GM23338 (cell line): ENCODE data around the gene DZIP1. TPM values are rescaled to one million over a fixed set of nuclear protein-coding genes. Genes with fewer than 3 reads are reported as not detected.
"Not testable (repeated sequence)": the region's sequence is repeated elsewhere in the genome, so short reads cannot be mapped to it uniquely, and the experiment has no call there.

Experiments
- ATAC-seq: fragments of 200-7000 bp; cut with Tn5 transposase; 3 replicates; pipeline ENCODE4 v1.9.1; 2020
- DNase-seq: peaks from one replicate; pipeline ENCODE4 v3.0.0-alpha.2; 2015; ENCODE audit warnings: low spot score
- H2AFZ ChIP-seq: fragments of 200-600 bp; sonication (generic); 2 replicates; pipeline ENCODE4 v1.8.0; 2016; ENCODE audit warnings: antibody characterized with exemption, mild to moderate bottlenecking, moderate library complexity
- H3F3A ChIP-seq: fragments of 200-600 bp; sonication (generic); replicated peaks from 2 replicates; pipeline ENCODE4 v1.8.0; 2017; ENCODE audit warnings: antibody characterized with exemption, mixed run types, low read depth
- H3K27ac ChIP-seq: fragments of 200-600 bp; sonication (generic); 2 replicates; pipeline ENCODE4 v1.6.1; 2016; ENCODE audit warnings: low read depth
- H3K27me3 ChIP-seq: fragments of 200-600 bp; sonication (generic); 2 replicates; pipeline ENCODE4 v1.8.0; 2016; ENCODE audit warnings: mild to moderate bottlenecking, mixed run types, moderate library complexity; ENCODE audit not compliant: insufficient read depth
- H3K36me3 ChIP-seq: fragments of 200-600 bp; sonication (generic); 2 replicates; pipeline ENCODE4 v1.8.0; 2016; ENCODE audit warnings: mild to moderate bottlenecking; ENCODE audit not compliant: insufficient read depth
- H3K4me1 ChIP-seq: fragments of 200-600 bp; sonication (generic); 2 replicates; pipeline ENCODE4 v1.8.0; 2016; ENCODE audit warnings: mild to moderate bottlenecking, moderate library complexity; ENCODE audit not compliant: insufficient read depth
- H3K4me2 ChIP-seq: fragments of 200-600 bp; sonication (generic); 2 replicates; pipeline ENCODE4 v1.7.1; 2017; ENCODE audit warnings: mixed run types
- H3K4me3 ChIP-seq: fragments of 200-600 bp; sonication (generic); 2 replicates; pipeline ENCODE4 v1.6.1; 2016; ENCODE audit warnings: mixed run types
- H3K79me2 ChIP-seq: fragments of 200-600 bp; sonication (generic); replicated peaks from 2 replicates; pipeline ENCODE4 v1.8.0; 2017; ENCODE audit warnings: mild to moderate bottlenecking; ENCODE audit not compliant: insufficient read depth
- H3K9me2 ChIP-seq: fragments of 200-600 bp; sonication (generic); 2 replicates; pipeline ENCODE4 v1.8.0; 2017; ENCODE audit not compliant: insufficient read depth
- H4K20me1 ChIP-seq: fragments of 200-600 bp; sonication (generic); replicated peaks from 2 replicates; pipeline ENCODE4 v1.8.0; 2017; ENCODE audit warnings: mild to moderate bottlenecking; ENCODE audit not compliant: insufficient read depth
- H3K27ac Mint-ChIP-seq: 2 replicates; pipeline ENCODE4 v1.8.0; 2020; ENCODE audit warnings: inconsistent platforms, mild to moderate bottlenecking, moderate library complexity, mixed read lengths
- H3K27me3 Mint-ChIP-seq: 3 replicates; pipeline ENCODE4 v1.8.0; 2022; ENCODE audit warnings: low read depth, mild to moderate bottlenecking, moderate library complexity, mixed read lengths, inconsistent platforms; ENCODE audit not compliant: insufficient read depth, poor library complexity
- H3K36me3 Mint-ChIP-seq: 3 replicates; pipeline ENCODE4 v1.8.0; 2021; ENCODE audit warnings: low read depth, mild to moderate bottlenecking, inconsistent platforms, moderate library complexity, mixed read lengths
- H3K4me1 Mint-ChIP-seq: 3 replicates; pipeline ENCODE4 v1.8.0; 2020; ENCODE audit warnings: mild to moderate bottlenecking, inconsistent platforms, mixed read lengths
- H3K4me3 Mint-ChIP-seq: 3 replicates; pipeline ENCODE4 v1.8.0; 2021; ENCODE audit warnings: moderate library complexity, mild to moderate bottlenecking, inconsistent platforms, mixed read lengths
- H3K9me3 Mint-ChIP-seq: 3 replicates; pipeline ENCODE4 v1.8.0; 2020; ENCODE audit warnings: moderate library complexity, mild to moderate bottlenecking, inconsistent platforms, mixed read lengths
- JUNB ChIP-seq: IDR thresholded peaks from one replicate; pipeline ENCODE4 v1.6.1; 2016; ENCODE audit warnings: antibody characterized with exemption; ENCODE audit not compliant: unreplicated experiment
- REST ChIP-seq: IDR thresholded peaks from one replicate; pipeline ENCODE4 v1.6.1; 2018; ENCODE audit warnings: antibody characterized with exemption; ENCODE audit not compliant: unreplicated experiment
- ZNF114 ChIP-seq: fragments of 250-450 bp; sonication (Bioruptor Pico); IDR thresholded peaks from 2 replicates; pipeline ENCODE4 v1.5.0; 2020; ENCODE audit warnings: mild to moderate bottlenecking, moderate library complexity
- polyA plus RNA-seq: library from polyadenylated mRNA; unstranded; fragments of >200 nt; fragmentation: Nextera tagmentation; extraction: Ambion mirVana; gene quantifications from 2 replicates; pipeline ENCODE4 v1.2.1, GENCODE V29; 2016
- total RNA-seq: library from RNA; depleted of rRNA; stranded (reverse); fragments of >200 nt; shearing (Covaris generic); gene quantifications from 2 replicates; pipeline ENCODE4 v1.2.3, GENCODE V29; 2014
- TF ChIP-seq, protein P1 (sequence below): fragments of 250-450 bp; sonication (Bioruptor Pico); IDR thresholded peaks from 2 replicates; pipeline ENCODE4 v1.5.0; 2020; ENCODE audit warnings: mild to moderate bottlenecking, moderate library complexity

The DZIP1 gene
- total and polyA plus RNA-seq, 2 experiments from 2014 or later = 10.6 to 24.2 TPM

DNA sequence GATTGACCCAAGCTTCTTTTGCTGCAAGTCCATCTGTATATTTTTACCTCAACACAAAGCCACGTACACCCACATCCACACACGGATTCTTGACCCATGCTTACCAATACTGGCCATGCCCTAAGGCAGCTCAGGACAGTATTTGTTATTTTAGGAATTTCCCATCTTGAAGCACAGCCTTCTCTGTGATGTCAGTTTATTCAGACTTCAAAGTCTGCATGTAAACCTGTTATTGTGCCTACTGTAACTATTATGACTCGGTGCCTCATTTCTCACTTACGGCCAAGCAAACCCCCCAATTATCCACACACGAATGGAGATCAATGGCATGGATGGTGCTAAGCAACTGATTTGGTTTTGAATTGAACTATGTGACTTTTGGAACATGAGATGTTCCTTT lies 74.5 kb downstream of the DZIP1 start:
- H3K9me3 Mint-ChIP-seq = 0 out of 3 replicates have a peak, but pooled peaks cover 2% of the 10 kb centered on the region
- H4K20me1 ChIP-seq = peaks cover 17% of the 10 kb centered on the region
- H3F3A ChIP-seq = no peaks in the 10 kb centered on the region
- H3K27me3 Mint-ChIP-seq = no peaks in the 10 kb centered on the region
- TF ChIP-seq JUNB (no peak), REST (no peak)
- H3K36me3 Mint-ChIP-seq = peaks cover 34% of the 10 kb centered on the region
- H3K36me3 ChIP-seq = no peaks in the 10 kb centered on the region
- H3K27ac Mint-ChIP-seq = no peak overlapping the region
- no peaks in the 10 kb centered on the region for H3K27me3 ChIP-seq
- no peaks in the 10 kb centered on the region for H3K79me2 ChIP-seq
- ATAC-seq (no peak), DNase-seq (no peak)
- no peaks in the 10 kb centered on the region for H3K9me2 ChIP-seq
- no peaks in the 10 kb centered on the region for H3K4me1 ChIP-seq
- no peak overlapping the region for H3K4me3 Mint-ChIP-seq
- peaks cover 3% of the 10 kb centered on the region; the same call in 1 of the 3 replicates for H3K4me1 Mint-ChIP-seq
- no peak overlapping the region for H3K27ac ChIP-seq
- no peak overlapping the region for H3K4me2 ChIP-seq
- H2AFZ ChIP-seq = no peak overlapping the region
- H3K4me3 ChIP-seq = no peak overlapping the region

GRCh38 chr13:95568131-95568530 lies 76.4 kb downstream of the DZIP1 start:
- no peak for TF ChIP-seq ZNF114 (CRISPR knock-in tag)
- TF ChIP-seq, protein P1, sequence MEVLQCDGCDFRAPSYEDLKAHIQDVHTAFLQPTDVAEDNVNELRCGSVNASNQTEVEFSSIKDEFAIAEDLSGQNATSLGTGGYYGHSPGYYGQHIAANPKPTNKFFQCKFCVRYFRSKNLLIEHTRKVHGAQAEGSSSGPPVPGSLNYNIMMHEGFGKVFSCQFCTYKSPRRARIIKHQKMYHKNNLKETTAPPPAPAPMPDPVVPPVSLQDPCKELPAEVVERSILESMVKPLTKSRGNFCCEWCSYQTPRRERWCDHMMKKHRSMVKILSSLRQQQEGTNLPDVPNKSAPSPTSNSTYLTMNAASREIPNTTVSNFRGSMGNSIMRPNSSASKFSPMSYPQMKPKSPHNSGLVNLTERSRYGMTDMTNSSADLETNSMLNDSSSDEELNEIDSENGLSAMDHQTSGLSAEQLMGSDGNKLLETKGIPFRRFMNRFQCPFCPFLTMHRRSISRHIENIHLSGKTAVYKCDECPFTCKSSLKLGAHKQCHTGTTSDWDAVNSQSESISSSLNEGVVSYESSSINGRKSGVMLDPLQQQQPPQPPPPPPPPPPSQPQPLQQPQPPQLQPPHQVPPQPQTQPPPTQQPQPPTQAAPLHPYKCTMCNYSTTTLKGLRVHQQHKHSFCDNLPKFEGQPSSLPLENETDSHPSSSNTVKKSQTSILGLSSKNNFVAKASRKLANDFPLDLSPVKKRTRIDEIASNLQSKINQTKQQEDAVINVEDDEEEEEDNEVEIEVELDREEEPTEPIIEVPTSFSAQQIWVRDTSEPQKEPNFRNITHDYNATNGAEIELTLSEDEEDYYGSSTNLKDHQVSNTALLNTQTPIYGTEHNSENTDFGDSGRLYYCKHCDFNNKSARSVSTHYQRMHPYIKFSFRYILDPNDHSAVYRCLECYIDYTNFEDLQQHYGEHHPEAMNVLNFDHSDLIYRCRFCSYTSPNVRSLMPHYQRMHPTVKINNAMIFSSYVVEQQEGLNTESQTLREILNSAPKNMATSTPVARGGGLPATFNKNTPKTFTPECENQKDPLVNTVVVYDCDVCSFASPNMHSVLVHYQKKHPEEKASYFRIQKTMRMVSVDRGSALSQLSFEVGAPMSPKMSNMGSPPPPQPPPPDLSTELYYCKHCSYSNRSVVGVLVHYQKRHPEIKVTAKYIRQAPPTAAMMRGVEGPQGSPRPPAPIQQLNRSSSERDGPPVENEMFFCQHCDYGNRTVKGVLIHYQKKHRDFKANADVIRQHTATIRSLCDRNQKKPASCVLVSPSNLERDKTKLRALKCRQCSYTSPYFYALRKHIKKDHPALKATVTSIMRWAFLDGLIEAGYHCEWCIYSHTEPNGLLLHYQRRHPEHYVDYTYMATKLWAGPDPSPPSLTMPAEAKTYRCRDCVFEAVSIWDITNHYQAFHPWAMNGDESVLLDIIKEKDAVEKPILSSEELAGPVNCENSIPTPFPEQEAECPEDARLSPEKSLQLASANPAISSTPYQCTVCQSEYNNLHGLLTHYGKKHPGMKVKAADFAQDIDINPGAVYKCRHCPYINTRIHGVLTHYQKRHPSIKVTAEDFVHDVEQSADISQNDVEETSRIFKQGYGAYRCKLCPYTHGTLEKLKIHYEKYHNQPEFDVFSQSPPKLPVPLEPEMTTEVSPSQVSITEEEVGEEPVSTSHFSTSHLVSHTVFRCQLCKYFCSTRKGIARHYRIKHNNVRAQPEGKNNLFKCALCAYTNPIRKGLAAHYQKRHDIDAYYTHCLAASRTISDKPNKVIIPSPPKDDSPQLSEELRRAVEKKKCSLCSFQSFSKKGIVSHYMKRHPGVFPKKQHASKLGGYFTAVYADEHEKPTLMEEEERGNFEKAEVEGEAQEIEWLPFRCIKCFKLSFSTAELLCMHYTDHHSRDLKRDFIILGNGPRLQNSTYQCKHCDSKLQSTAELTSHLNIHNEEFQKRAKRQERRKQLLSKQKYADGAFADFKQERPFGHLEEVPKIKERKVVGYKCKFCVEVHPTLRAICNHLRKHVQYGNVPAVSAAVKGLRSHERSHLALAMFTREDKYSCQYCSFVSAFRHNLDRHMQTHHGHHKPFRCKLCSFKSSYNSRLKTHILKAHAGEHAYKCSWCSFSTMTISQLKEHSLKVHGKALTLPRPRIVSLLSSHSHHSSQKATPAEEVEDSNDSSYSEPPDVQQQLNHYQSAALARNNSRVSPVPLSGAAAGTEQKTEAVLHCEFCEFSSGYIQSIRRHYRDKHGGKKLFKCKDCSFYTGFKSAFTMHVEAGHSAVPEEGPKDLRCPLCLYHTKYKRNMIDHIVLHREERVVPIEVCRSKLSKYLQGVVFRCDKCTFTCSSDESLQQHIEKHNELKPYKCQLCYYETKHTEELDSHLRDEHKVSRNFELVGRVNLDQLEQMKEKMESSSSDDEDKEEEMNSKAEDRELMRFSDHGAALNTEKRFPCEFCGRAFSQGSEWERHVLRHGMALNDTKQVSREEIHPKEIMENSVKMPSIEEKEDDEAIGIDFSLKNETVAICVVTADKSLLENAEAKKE = no peak
- H3K4me2 ChIP-seq = no peak overlapping the region
- no peak overlapping the region for H2AFZ ChIP-seq
- Mint-ChIP-seq H3K4me1 (peaks cover 3% of the 10 kb centered on the region; the same call in 1 of the 3 replicates), H3K9me3 (0 out of 3 replicates have a peak, but pooled peaks cover 2% of the 10 kb centered on the region), H3K27me3 (no peaks in the 10 kb centered on the region), H3K36me3 (peaks cover 23% of the 10 kb centered on the region), H3K4me3 (no peak overlapping the region), H3K27ac (no peak overlapping the region)
- no peak overlapping the region for H3K4me3 ChIP-seq
- H3K79me2 ChIP-seq = no peaks in the 10 kb centered on the region
- no peaks in the 10 kb centered on the region for H3K9me2 ChIP-seq
- no peaks in the 10 kb centered on the region for H3K4me1 ChIP-seq
- DNase-seq (no peak), ATAC-seq (no peak)
- no peaks in the 10 kb centered on the region for H3K36me3 ChIP-seq
- no peaks in the 10 kb centered on the region; the same call in 1 of the 2 replicates for H3F3A ChIP-seq
- H3K27me3 ChIP-seq = no peaks in the 10 kb centered on the region
- H3K27ac ChIP-seq = no peak overlapping the region
- peaks cover 17% of the 10 kb centered on the region for H4K20me1 ChIP-seq

GRCh38 chr13:95565758-95566157 lies 78.7 kb downstream of the DZIP1 start:
- H3K27ac ChIP-seq, H3K4me1 Mint-ChIP-seq, H3K27ac Mint-ChIP-seq, H3K4me3 Mint-ChIP-seq, H3K9me2 ChIP-seq, H3K27me3 Mint-ChIP-seq, H2AFZ ChIP-seq, ATAC-seq, H3F3A ChIP-seq, H3K4me2 ChIP-seq, H3K79me2 ChIP-seq, H3K4me3 ChIP-seq, H3K27me3 ChIP-seq, H3K36me3 ChIP-seq, H3K9me3 Mint-ChIP-seq, H3K4me1 ChIP-seq, DNase-seq: not testable (repeated sequence)
- H3K36me3 Mint-ChIP-seq = peaks cover 20% of the 10 kb centered on the region
- H4K20me1 ChIP-seq = peaks cover 17% of the 10 kb centered on the region; the same call in 1 of the 2 replicates
